Measurements from ENCODE around the gene LRP1-AS. TPM values are rescaled to one million over a fixed set of nuclear protein-coding genes. Genes with fewer than 3 reads are reported as not detected.

LRP1-AS gene
- total RNA-seq, 2 experiments from 2014 or later: not detected

DNA sequence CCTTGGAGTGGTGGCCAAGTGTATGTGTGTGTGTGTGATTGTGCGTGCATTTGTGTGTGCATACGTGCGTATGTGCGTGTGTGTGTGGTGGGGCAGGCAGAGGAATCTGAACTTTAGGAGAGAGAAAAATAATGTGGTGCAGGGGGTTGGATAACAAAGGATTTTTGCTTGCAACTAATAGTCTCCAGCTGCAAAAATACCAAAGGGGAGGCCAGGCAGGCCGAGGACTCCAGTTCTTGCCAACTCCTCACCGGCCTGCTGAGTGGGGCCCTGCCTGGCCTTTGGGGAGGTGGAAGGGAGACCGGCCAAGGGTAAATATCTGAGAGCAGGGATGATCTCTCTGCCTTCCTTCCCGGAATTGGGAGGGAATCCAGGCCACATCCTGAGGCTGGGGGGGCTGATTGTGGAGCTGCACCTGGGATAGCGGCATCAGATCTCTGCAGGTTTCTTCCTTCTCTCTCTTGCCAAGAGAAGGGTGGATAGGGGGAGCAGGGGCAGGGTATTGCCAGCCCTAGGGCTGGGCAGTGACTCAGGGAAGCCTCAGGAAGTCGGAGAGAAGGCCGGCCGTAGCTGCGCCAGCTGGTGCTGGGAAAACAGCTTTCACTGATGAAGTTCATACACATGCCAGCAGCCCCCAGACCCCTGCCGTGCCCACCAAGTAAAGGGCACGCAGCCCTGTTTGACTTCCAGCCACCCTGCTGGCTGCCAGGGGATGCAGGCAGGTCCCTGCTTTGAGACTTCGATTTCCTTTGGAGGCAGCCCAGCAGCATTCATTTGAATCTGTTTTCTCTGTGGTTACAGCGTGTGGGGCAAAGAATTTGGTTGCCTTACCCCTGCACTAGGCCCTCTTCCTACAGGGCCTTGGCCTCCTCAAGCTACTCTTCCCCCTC lies 4.6 kb upstream of the LRP1-AS start:
- Mint-ChIP-seq H3K27me3 (no peaks in the 10 kb centered on the region), H3K27ac (no peak overlapping the region), H3K9me3 (no peaks in the 10 kb centered on the region), H3K4me3 (no peak overlapping the region), H3K36me3 (no peaks in the 10 kb centered on the region), H3K4me1 (peaks cover 1% of the 10 kb centered on the region)
- no peak for DNase-seq
- ATAC-seq (ENCODE audit: low read depth): no peak
- POLR2A ChIA-PET: no interaction called here

DNA sequence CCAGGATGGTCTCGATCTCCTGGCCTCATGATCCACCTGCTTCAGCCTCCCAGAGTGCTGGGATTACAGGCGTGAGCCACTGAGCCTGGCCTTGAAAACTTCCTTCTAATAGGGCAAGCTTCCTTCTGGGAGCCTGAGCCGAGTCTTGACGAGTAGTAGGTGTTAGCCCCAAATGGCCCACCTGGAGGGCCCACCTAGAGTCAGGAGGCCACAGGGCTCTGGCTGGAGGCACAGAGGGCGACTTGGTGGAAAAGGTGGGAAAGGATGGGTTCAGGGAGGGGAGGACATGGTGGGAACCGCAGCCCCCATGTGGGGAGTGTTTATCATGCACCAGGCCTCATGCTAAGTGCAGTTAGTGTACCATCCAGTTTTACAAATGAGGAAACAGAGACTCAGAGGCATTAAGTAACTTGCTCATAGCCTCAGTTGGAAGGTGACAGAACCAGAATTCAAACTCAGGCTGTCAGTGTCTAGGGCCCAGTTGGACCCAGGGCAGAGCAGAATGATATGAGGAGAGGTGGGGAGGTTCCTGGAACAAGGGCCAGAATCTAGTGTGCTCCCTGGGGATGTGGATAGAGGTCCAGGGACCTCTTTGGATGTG lies 3.1 kb upstream of the LRP1-AS start:
- ATAC-seq (ENCODE audit: low read depth) (no peak), DNase-seq (no peak)
- no peaks in the 10 kb centered on the region for H3K36me3 Mint-ChIP-seq
- peaks cover 3% of the 10 kb centered on the region for H3K27me3 Mint-ChIP-seq
- H3K27ac Mint-ChIP-seq: no peak overlapping the region
- no peak overlapping the region for H3K4me3 Mint-ChIP-seq
- H3K9me3 Mint-ChIP-seq: no peaks in the 10 kb centered on the region
- POLR2A ChIA-PET: no interaction called here
- no peaks in the 10 kb centered on the region for H3K4me1 Mint-ChIP-seq

DNA sequence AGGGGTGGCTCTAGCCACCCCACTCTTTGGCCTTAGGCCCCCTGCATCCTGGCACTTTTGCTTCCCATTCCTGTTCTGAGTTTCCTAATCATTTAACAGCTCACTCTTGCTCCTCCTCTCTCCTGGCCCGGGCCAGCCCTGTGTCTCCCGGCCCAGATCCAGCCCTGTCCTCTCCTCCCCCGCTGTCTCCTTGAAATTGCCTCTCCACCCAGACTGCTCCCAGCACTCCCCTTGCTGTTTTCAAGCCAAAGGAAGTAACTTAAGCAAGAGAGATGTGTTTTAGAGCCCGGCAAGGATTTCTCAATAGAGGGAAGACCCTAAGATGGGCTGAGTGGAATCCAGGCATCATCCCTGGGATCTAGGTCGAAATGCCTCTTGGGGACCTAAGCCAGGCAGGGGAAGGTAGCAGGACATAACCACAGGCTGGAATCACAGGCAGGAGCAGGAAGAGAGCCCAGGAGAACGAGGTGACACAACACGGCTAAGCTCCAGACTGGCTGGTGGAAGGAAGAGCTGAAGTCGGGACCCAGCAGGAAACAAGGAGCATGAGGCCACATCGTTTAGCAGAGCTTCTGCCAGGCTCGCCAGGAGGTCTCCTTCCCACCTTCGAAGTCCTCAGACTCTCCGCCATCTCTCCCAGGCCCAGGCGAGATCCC lies 2.0 kb upstream of the LRP1-AS start:
- Mint-ChIP-seq H3K27me3 (peaks cover 4% of the 10 kb centered on the region), H3K4me1 (no peaks in the 10 kb centered on the region), H3K4me3 (no peak overlapping the region), H3K27ac (no peak overlapping the region), H3K36me3 (no peaks in the 10 kb centered on the region), H3K9me3 (no peaks in the 10 kb centered on the region)
- ATAC-seq (ENCODE audit: low read depth): no peak
- no peak for DNase-seq
- POLR2A ChIA-PET: no interaction called here

DNA sequence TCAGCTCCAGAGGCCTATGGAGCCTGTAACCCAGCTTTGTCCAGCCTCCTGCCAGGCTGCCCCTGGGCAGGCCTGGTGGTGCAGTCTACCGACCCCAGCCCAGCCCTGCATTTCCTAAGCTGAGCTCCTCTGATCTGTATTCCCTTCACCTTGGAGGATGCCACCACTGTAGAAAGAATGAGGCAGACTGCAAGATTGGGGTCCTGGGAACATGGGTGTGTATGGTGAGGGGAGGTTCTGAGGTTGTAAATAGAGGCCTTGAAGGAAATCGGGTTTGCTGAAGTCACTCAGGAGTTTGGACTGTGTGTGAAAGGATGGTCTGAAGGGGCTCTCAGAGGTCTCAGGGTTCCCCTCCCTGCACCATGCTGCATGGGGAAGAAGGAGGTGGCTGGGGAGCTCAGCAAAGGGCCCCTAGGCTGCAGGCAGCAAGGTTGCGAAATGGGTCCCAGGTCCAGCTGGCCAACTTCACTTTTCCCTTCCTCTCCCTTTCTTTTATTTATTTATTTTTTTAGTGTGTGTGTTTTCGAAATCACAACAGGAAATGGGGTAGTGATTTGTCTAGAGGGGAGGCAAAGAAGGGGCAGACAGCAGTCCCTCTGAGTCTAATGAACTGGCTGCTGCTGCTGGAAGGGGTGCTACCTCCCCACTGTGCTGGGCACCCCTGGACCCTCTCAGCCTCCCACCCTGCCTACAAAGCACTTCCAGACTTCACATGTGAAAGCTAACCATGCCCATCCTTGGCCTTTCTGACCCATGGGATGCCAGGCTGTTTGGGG lies 1.2 kb upstream of the LRP1-AS start:
- POLR2A ChIA-PET: interaction anchor here (0.7 kb wide), 1 partner anchor 79 kb away, joined by 6 read pairs; no protein-coding TSS in a partner anchor
- H3K27me3 Mint-ChIP-seq: peaks cover 4% of the 10 kb centered on the region
- no peak for ATAC-seq (ENCODE audit: low read depth)
- no peak overlapping the region for H3K27ac Mint-ChIP-seq
- no peaks in the 10 kb centered on the region for H3K9me3 Mint-ChIP-seq
- H3K4me1 Mint-ChIP-seq: peaks cover 2% of the 10 kb centered on the region
- H3K4me3 Mint-ChIP-seq: no peak overlapping the region
- H3K36me3 Mint-ChIP-seq: no peaks in the 10 kb centered on the region
- no peak for DNase-seq

DNA sequence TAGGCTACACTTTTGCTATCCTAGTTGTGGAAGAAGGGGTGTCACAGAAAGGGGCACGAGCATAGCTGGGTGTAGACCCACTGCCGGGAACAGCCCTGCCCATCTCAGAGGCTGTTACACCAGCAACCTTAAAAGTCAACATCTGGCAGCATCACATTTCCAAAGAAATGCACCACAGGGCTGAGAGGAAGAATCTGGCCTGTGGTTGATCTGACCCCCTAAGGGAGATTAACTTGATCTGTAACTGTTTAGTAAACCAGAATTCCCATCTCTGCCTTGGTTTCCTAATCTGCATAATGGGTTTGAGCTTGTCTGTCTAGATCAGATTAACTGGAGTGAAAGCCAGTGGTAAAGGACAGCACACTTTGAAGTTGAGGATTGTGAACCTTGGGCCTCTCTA lies 1.3 kb downstream of the LRP1-AS start:
- DNase-seq: no peak
- Mint-ChIP-seq H3K27me3 (peaks cover 4% of the 10 kb centered on the region), H3K27ac (no peak overlapping the region), H3K36me3 (no peaks in the 10 kb centered on the region), H3K9me3 (no peaks in the 10 kb centered on the region), H3K4me1 (peaks cover 18% of the 10 kb centered on the region), H3K4me3 (no peak overlapping the region)
- POLR2A ChIA-PET: no interaction called here
- ATAC-seq (ENCODE audit: low read depth): no peak

DNA sequence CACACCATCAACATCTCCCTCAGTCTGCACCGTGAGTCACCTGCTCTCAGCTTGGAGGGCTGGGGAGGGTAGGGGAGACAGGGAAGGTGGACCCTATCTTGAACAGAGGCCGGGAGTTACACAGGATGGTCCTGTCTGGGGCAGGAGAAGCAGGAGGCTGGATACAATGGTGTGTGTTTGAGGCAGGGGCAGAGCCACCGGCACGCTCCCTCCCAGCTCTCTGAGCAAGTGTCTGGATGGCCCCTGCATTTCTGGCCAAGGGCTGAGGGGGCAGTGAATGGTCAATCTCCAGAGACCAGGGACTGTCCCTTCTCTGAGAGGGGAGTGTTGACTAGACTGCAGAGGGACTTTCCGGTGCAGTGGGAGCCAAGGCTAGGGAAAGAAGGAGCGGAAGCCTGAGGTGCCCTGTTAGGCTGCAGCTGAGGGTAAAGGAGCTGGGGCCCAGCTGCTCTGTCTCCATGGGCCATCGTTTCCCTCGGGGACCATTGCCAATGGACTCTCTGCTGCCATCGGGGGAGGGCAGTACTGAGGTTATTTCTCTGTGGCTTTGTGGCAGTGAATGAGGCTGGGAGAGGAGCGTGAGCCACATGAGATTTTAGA lies 1.9 kb downstream of the LRP1-AS start:
- ATAC-seq (ENCODE audit: low read depth) (no peak), DNase-seq (no peak)
- H3K4me1 Mint-ChIP-seq: peaks cover 18% of the 10 kb centered on the region
- peaks cover 4% of the 10 kb centered on the region for H3K27me3 Mint-ChIP-seq
- H3K9me3 Mint-ChIP-seq: no peaks in the 10 kb centered on the region
- POLR2A ChIA-PET: no interaction called here
- peak overlapping the region; percentile 37 for H3K27ac Mint-ChIP-seq
- H3K36me3 Mint-ChIP-seq: no peaks in the 10 kb centered on the region
- H3K4me3 Mint-ChIP-seq: no peak overlapping the region

DNA sequence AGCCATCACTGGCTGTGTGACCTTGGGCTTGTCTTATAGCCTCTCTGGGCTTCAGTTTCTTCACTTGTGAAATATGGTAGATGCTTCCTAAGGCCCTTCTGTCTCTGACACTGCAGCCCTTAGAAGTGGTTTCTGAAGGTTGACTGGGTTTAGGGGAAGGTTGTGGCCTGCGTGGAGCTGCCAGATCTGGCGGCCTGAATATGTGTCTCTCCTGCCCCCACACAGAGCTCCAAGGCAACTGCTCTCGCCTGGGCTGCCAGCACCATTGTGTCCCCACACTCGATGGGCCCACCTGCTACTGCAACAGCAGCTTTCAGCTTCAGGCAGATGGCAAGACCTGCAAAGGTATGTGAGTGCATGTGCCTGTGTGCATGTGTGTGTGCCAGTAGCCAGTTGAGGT lies 4.0 kb downstream of the LRP1-AS start:
- POLR2A ChIA-PET: interaction anchor here (1.0 kb wide), 1 partner anchor 40 kb away, joined by 3 read pairs; no protein-coding TSS in a partner anchor
- H3K36me3 Mint-ChIP-seq: no peaks in the 10 kb centered on the region
- H3K9me3 Mint-ChIP-seq: no peaks in the 10 kb centered on the region
- peaks cover 5% of the 10 kb centered on the region for H3K27me3 Mint-ChIP-seq
- H3K4me1 Mint-ChIP-seq: peaks cover 18% of the 10 kb centered on the region
- H3K27ac Mint-ChIP-seq: no peak overlapping the region
- H3K4me3 Mint-ChIP-seq: no peak overlapping the region
- DNase-seq (peak; percentile 43), ATAC-seq (ENCODE audit: low read depth) (peak; percentile 97)

DNA sequence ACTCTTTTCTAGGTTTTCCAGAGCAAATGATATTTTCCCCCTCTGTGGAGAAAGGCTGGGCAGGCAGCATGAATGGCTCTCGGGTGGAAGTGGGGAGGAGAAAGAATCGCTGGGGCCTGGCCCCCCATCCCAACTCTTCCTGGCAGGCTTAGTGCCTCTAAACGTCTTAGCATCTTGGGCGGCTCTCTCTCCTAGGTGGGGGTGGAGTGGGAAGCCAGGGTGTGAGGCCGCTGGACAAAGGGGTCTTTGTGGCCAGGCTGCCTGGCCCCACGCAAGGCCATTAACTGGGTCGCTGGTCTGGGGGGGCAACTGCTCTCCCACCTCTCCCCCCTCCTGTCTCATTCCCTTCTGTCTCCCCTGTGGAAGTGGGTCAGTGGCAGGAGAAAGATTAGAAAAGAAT lies 4.7 kb downstream of the LRP1-AS start:
- no peak for DNase-seq
- POLR2A ChIA-PET: no interaction called here
- no peak overlapping the region for H3K27ac Mint-ChIP-seq
- peaks cover 5% of the 10 kb centered on the region for H3K27me3 Mint-ChIP-seq
- no peak overlapping the region for H3K4me3 Mint-ChIP-seq
- no peak for ATAC-seq (ENCODE audit: low read depth)
- no peaks in the 10 kb centered on the region for H3K36me3 Mint-ChIP-seq
- H3K9me3 Mint-ChIP-seq: no peaks in the 10 kb centered on the region
- H3K4me1 Mint-ChIP-seq: peaks cover 18% of the 10 kb centered on the region

DNA sequence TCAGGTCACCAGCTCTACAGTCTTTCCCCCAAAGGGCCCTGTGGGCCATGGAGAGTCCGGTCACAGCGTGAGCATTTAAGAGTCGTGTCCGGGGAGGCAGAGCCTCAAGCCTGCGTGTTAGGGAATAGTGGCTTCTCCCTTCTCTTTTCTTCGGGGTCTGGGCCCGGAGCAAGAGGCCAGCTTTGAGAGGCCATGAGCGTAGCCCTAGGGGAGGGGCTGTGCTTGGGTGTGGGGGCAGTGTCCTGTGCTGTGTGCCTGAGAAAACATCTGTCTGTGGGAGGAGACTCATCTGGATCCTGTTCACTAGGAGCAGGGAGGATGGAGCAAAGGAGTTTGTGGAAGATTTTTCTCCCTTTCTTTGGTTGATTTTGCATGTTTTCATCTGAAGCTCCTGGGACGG lies 5.3 kb downstream of the LRP1-AS start:
- H3K4me1 Mint-ChIP-seq: peaks cover 18% of the 10 kb centered on the region
- no peak for DNase-seq
- no peaks in the 10 kb centered on the region for H3K36me3 Mint-ChIP-seq
- POLR2A ChIA-PET: interaction anchor here (0.6 to 1.0 kb wide), 2 partner anchors 30 to 124 kb away, joined by 3 to 6 read pairs; partner anchors contain the start of gene STAT6
- no peak overlapping the region for H3K4me3 Mint-ChIP-seq
- no peak overlapping the region for H3K27ac Mint-ChIP-seq
- H3K27me3 Mint-ChIP-seq: peaks cover 5% of the 10 kb centered on the region
- H3K9me3 Mint-ChIP-seq: no peaks in the 10 kb centered on the region
- no peak for ATAC-seq (ENCODE audit: low read depth)

DNA sequence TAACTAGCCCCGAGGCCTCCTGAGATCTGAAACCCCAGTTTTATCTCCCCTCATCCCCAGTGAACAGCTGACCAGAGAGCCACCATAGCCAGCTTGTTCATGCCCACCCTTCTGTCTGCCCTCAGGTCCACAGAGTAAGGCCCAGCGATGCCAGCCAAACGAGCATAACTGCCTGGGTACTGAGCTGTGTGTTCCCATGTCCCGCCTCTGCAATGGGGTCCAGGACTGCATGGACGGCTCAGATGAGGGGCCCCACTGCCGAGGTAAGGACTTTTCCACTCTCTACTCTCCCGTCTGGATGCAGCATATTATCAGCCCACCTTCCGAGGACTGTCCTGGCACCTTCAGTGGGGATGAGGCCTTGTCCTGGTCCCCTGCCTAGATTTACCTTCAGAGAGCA lies 6.2 kb downstream of the LRP1-AS start:
- ATAC-seq (ENCODE audit: low read depth) (no peak), DNase-seq (no peak)
- Mint-ChIP-seq H3K9me3 (no peaks in the 10 kb centered on the region), H3K4me3 (no peak overlapping the region), H3K36me3 (no peaks in the 10 kb centered on the region), H3K27me3 (peaks cover 5% of the 10 kb centered on the region), H3K4me1 (peaks cover 18% of the 10 kb centered on the region), H3K27ac (no peak overlapping the region)
- POLR2A ChIA-PET: interaction anchor here (1.0 kb wide), 1 partner anchor 30 kb away, joined by 3 read pairs; the partner anchor contains the start of gene STAT6

DNA sequence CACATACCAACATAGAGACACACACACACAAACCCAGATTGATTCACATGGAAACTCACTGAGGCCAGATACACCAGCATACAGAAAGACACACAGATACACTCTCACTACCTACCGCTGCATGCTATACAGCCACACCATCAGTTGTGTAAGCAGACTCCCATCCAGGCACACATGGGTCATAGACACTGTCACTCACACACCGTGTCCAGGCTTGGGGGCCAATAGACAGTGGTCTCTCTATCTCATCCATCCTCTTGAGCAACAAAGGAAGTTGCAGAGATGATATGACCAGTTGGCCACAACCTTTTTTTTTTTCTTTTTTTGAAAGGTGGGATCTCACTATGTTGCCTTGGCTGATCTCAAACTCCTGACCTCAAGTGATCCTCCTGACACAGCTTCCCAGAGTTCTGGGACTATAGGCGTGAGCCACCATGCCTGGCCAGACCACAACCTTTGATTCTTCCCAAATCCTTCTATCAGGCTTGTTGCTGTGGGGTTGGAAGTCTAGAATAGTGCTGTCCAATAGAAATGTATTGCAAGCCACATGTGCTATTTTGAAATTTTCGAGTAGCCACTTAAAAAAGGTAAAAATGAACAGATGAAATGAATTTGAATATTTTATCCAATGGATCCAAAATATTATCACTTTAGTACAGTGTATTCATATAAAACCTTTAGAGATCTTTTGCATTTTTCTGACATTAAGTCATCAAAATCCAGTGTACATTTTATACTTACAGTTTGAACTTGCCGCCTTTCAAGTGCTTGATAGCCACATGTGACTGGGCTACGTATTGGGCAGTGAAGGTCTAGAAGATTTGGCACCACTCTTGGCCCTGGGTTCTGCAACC lies 7.4 kb downstream of the LRP1-AS start:
- Mint-ChIP-seq H3K4me3 (no peak overlapping the region), H3K36me3 (no peaks in the 10 kb centered on the region), H3K27ac (no peak overlapping the region), H3K4me1 (peaks cover 18% of the 10 kb centered on the region), H3K27me3 (peaks cover 1% of the 10 kb centered on the region), H3K9me3 (no peaks in the 10 kb centered on the region)
- POLR2A ChIA-PET: no interaction called here
- ATAC-seq (ENCODE audit: low read depth) (no peak), DNase-seq (no peak)

DNA sequence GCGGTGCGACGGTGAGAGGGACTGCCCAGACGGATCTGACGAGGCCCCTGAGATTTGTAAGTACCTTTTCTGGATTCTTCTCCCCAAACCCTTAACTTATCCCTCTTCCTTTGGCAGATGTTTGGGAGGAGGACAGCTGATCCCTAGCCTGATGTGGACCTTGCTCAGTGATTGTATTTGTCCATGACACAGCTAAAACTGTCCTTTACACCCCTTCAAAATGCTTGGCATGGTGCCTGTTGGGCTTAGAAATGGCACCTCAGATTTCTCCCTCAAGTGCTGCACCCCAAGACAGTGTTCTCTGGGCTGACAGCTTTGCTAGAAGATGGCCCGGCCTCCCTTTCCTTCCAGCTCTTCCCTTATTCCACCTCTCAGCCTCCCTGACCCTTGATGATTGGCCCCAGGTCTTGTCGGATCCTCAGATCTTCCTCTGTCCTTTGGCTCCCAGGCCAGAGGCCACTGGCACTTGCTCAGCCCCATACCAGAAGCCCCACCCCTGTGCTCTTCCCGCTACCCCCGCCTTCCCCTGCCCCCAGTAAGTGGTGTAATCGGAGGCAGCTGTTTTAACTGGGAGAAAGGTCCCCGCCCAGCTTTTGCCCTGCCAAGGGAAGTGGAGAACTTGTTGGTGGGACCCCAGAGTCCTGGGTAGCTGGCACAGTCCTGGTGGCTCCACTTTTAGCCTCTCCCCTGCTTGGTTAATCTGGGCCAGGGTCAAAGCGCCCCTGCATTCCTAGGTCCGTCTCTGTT lies 8.7 kb downstream of the LRP1-AS start:
- POLR2A ChIA-PET: no interaction called here
- H3K27me3 Mint-ChIP-seq: peaks cover 3% of the 10 kb centered on the region
- no peaks in the 10 kb centered on the region for H3K36me3 Mint-ChIP-seq
- DNase-seq (no peak), ATAC-seq (ENCODE audit: low read depth) (no peak)
- H3K27ac Mint-ChIP-seq: no peak overlapping the region
- no peaks in the 10 kb centered on the region for H3K9me3 Mint-ChIP-seq
- H3K4me3 Mint-ChIP-seq: no peak overlapping the region
- H3K4me1 Mint-ChIP-seq: peaks cover 16% of the 10 kb centered on the region
